HepG2 (cell line): ENCODE results near the gene LGR6. TPM values are rescaled to one million over a fixed set of nuclear protein-coding genes. Genes with fewer than 3 reads are reported as not detected.

Experiments
- ARID3A ChIP-seq: IDR thresholded peaks from 2 replicates; pipeline ENCODE4 v1.6.1; 2012; ENCODE audit warnings: low read depth, low read length, improper control_type of control experiment
- HES4 ChIP-seq: sonication (generic); formaldehyde crosslinking; IDR thresholded peaks from 2 replicates; pipeline ENCODE4 v1.9.0; 2021; ENCODE audit warnings: mild to moderate bottlenecking, missing genetic modification reagents, borderline replicate concordance
- HOXA9 ChIP-seq: sonication (generic); formaldehyde crosslinking; IDR thresholded peaks from 2 replicates; pipeline ENCODE4 v1.8.1; 2022; ENCODE audit warnings: missing genetic modification reagents, mild to moderate bottlenecking, moderate library complexity, borderline replicate concordance
- MTF2 ChIP-seq: sonication (generic); formaldehyde crosslinking; IDR thresholded peaks from 2 replicates; pipeline ENCODE4 v1.5.0; 2020; ENCODE audit warnings: missing genetic modification reagents, borderline replicate concordance
- RERE ChIP-seq: IDR thresholded peaks from 2 replicates; pipeline ENCODE4 v1.6.1; 2016; ENCODE audit warnings: low read depth, missing genetic modification reagents, missing compliant biosample characterization
- ZFP36 ChIP-seq: fragments of 150-350 bp; IDR thresholded peaks from 2 replicates; pipeline ENCODE4 v1.6.1; 2018; ENCODE audit warnings: borderline replicate concordance, low read length, low read depth; ENCODE audit not compliant: partially characterized antibody
- ZNF441 ChIP-seq: sonication (generic); formaldehyde crosslinking; IDR thresholded peaks from 2 replicates; pipeline ENCODE4 v1.7.0; 2021; ENCODE audit warnings: missing genetic modification reagents, borderline replicate concordance
- polyA plus RNA-seq, 8 experiments: library from polyadenylated mRNA; depleted of rRNA in 3 of 8; stranded (reverse) in 7 of 8; unstranded in 1 of 8; fragments of >200 nt; fragmentation: Illumina TruSeq in 4 of 8; extraction: Trizol in 4 of 8; gene quantifications; 2 replicates each; pipeline versions ENCODE4 v1.2.1 to v1.2.3, GENCODE V29; 2011 to 2016; ENCODE audit warnings: low read depth in 4 of 8, missing spikeins in 1 of 8, mixed read lengths in 1 of 8; ENCODE audit not compliant: insufficient read depth in 1 of 8
- total RNA-seq, 5 experiments: library from RNA; depleted of rRNA; stranded (reverse); fragments of >200 nt; fragmentation: Illumina TruSeq; extraction: Trizol; gene quantifications; 2 replicates each; pipeline ENCODE4 v1.2.3, GENCODE V29; 2016; ENCODE audit warnings: low read depth in 1 of 5
- TF ChIP-seq, protein P1 (sequence below): sonication (generic); formaldehyde crosslinking; IDR thresholded peaks from 2 replicates; pipeline ENCODE4 v1.4.0; 2020; ENCODE audit warnings: mild to moderate bottlenecking, missing genetic modification reagents
- TF ChIP-seq, protein P2 (sequence below): sonication (generic); formaldehyde crosslinking; IDR thresholded peaks from 2 replicates; pipeline ENCODE4 v1.9.0; 2021; ENCODE audit warnings: missing genetic modification reagents, borderline replicate concordance

The LGR6 gene
- total and polyA plus RNA-seq, 2 of the 13 experiments (the other 11 are each of a cell fraction or from before 2014, with no cell fraction given): 0.07 TPM; not detected in 1

DNA sequence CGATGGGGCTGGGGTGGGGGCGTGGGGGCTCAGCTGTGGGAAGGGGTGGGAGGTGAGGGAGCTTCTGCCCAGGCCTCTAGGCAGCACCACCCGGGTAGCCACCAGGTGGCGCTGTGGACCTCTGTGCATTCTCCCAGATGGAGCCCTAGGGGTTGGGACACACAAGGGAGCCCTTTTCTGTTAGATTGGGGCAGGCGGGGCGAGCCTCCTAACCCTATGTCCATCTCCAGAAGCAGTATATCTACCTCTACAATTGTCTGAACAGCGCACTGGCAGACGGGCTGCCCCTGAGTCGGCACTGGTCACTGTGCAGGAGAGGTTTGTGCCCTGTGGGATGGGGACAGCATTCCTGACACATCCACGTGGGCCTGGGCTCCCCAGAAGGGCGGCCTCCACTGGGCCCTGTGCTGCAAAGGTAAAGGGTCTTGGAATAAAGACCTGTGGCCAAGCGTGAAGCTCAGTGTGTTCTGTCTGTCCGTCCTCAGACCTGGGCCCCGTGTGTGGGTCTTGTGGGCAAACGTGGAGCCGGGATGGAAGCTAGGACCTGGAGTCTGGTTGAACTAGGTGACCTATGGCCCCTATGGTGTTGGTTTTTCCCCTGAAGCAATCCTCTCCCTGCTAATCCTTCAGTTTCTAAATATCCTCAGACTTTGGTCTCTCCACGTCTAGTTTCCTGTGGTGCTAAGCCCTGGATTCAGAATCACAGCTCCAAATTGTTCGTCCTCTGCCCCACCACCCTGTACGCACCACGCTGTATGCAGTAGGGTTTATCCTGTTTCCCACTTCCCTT is 4.4 kb upstream of the LGR6 start (continued):
- no peak for TF ChIP-seq ARID3A
- TF ChIP-seq RERE (CRISPR knock-in tag): no peak
- no peak for TF ChIP-seq HES4 (CRISPR knock-in tag)
- TF ChIP-seq HOXA9: no peak
- TF ChIP-seq, protein P1, sequence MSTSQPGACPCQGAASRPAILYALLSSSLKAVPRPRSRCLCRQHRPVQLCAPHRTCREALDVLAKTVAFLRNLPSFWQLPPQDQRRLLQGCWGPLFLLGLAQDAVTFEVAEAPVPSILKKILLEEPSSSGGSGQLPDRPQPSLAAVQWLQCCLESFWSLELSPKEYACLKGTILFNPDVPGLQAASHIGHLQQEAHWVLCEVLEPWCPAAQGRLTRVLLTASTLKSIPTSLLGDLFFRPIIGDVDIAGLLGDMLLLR: 0 out of 2 replicates have a peak, but pooled peaks have one; percentile 21
- TF ChIP-seq MTF2 (CRISPR knock-in tag): 0 out of 2 replicates have a peak, but pooled peaks have one; percentile 62
- TF ChIP-seq, protein P2, sequence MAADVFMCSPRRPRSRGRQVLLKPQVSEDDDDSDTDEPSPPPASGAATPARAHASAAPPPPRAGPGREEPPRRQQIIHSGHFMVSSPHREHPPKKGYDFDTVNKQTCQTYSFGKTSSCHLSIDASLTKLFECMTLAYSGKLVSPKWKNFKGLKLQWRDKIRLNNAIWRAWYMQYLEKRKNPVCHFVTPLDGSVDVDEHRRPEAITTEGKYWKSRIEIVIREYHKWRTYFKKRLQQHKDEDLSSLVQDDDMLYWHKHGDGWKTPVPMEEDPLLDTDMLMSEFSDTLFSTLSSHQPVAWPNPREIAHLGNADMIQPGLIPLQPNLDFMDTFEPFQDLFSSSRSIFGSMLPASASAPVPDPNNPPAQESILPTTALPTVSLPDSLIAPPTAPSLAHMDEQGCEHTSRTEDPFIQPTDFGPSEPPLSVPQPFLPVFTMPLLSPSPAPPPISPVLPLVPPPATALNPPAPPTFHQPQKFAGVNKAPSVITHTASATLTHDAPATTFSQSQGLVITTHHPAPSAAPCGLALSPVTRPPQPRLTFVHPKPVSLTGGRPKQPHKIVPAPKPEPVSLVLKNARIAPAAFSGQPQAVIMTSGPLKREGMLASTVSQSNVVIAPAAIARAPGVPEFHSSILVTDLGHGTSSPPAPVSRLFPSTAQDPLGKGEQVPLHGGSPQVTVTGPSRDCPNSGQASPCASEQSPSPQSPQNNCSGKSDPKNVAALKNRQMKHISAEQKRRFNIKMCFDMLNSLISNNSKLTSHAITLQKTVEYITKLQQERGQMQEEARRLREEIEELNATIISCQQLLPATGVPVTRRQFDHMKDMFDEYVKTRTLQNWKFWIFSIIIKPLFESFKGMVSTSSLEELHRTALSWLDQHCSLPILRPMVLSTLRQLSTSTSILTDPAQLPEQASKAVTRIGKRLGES: no peak
- TF ChIP-seq ZNF441: no peak
- no peak for TF ChIP-seq ZFP36
